Prostate gland (tissue), 2 donors: ENCODE data around the gene LYPD6B.

Source experiments
- POLR2AphosphoS5 ChIP-seq: sonication (generic); formaldehyde crosslinking; IDR thresholded peaks from one replicate; pipeline ENCODE4 v1.6.1; 2017; ENCODE audit warnings: antibody characterized with exemption
- TF ChIP-seq, protein P1 (sequence below), 4 experiments: fragments of 200-600 bp in 2 of 4; fragments of 450-650 bp in 2 of 4; sonication (generic) in 2 of 4; IDR thresholded peaks; 1 replicate in 3 of 4; 2 replicates in 1 of 4; pipeline ENCODE4 v1.5.1; 2016 to 2019; ENCODE audit warnings: antibody characterized with exemption in 4 of 4, mild to moderate bottlenecking in 2 of 4, moderate library complexity in 2 of 4

DNA sequence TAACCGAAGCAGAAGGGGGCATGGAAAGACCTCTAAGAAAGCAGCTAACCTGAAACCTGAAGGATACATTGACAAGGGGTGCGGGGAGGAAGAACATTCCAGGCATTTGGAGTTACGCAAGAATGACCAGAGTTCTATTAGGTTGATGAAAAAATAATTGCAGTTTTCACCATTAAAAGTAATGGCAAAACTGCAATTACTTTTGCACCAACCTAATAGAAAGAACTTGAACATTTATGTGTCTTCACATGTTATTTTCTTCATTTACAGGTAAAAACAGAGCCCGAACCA lies 110.5 kb downstream of the LYPD6B start:
- no peak for TF ChIP-seq POLR2AphosphoS5
- TF ChIP-seq, protein P1, sequence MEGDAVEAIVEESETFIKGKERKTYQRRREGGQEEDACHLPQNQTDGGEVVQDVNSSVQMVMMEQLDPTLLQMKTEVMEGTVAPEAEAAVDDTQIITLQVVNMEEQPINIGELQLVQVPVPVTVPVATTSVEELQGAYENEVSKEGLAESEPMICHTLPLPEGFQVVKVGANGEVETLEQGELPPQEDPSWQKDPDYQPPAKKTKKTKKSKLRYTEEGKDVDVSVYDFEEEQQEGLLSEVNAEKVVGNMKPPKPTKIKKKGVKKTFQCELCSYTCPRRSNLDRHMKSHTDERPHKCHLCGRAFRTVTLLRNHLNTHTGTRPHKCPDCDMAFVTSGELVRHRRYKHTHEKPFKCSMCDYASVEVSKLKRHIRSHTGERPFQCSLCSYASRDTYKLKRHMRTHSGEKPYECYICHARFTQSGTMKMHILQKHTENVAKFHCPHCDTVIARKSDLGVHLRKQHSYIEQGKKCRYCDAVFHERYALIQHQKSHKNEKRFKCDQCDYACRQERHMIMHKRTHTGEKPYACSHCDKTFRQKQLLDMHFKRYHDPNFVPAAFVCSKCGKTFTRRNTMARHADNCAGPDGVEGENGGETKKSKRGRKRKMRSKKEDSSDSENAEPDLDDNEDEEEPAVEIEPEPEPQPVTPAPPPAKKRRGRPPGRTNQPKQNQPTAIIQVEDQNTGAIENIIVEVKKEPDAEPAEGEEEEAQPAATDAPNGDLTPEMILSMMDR (IDR thresholded peaks at IDR 0.05), result no peak
